GM18505 (cell line): ENCODE measurements around the gene ZNF778.
"Not testable (repeated sequence)": the region's sequence is repeated elsewhere in the genome, so short reads cannot be mapped to it uniquely, and the experiment has no call there.

Experiments
- ATAC-seq: cut with Tn5 transposase; IDR thresholded peaks from one replicate; pipeline ENCODE4 v1.9.1; 2021; ENCODE audit not compliant: unreplicated experiment
- POLR2A ChIP-seq: IDR thresholded peaks from 4 replicates; pipeline ENCODE4 v1.6.1; 2011; ENCODE audit warnings: borderline replicate concordance; ENCODE audit not compliant: insufficient read depth, insufficient read length; ENCODE audit errors: extremely low read depth

The ZNF778 gene

GRCh38 chr16:89175280-89176146, 42.0 kb upstream of the ZNF778 start:
- ATAC-seq, result no peak

GRCh38 chr16:89176147-89176690, 41.3 kb upstream of the ZNF778 start:
- no peak for ATAC-seq
- no peak for TF ChIP-seq POLR2A

More at GRCh38 chr16:89175280-89176146, 42.0 kb upstream of the ZNF778 start:
- no peak for TF ChIP-seq POLR2A

DNA sequence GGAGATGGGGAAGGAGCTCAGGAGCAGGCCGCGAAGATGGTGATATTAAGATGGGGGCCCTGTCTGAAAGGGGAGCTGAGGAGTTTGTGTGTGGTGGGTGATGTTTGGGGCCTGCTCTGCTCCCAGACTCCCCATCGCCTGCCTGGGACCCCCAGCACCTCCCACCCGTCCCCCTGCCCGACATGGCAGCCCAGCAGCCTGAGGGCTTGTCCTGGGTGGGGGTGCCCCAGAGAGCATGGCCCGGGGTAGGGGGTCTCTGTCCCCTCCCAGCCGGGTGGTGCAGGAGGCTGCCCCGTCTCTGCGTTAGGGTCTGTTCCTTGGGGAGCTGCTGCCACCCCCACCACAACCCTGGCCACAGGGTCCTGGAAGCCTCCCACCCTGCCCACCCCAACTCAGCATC, 40.8 kb upstream of the ZNF778 start:
- TF ChIP-seq POLR2A, result no peak
- ATAC-seq, result no peak

DNA sequence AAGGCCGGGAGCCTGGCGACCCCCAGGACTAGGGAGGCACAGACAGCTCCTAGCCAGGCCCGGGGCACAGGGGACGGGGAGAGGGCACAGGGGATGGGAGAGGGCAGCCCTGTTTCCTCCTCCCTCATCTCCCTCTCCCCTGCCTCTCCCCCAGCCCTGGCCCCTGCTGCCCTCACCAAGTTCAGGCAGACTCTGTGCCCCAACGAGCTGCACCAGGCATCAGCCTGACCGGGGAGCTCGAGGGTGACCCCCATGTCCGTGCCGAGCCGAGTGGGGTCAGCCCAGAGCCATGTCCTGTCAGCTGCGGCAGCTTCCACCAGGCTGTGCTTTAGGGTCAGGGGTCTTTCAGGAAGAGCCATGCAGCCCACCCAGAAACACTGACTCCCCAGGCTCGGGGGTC, 40.0 kb upstream of the ZNF778 start:
- no peak for ATAC-seq
- no peak for TF ChIP-seq POLR2A

GRCh38 chr16:89178453-89179147, 38.9 kb upstream of the ZNF778 start:
- TF ChIP-seq POLR2A, result no peak
- ATAC-seq, result no peak

DNA sequence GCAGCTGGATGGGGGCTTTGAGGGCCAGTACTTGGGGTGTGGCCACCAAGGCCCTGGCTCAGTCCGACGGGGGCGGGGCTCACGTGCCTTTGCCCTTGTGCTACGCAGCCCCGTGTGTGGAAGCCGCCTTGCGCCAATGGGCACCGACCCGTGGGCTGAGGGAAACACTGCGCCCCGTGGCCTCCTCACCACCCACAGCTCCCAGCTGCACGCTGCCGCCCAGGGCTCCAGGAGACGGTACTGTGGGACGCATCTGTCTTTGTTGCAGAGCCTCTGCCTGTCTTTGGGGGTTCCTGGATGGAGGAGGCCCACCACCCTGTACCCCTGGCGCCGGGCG, 38.4 kb upstream of the ZNF778 start:
- no peak for ATAC-seq
- no peak for TF ChIP-seq POLR2A

GRCh38 chr16:89179656-89180315, 37.7 kb upstream of the ZNF778 start:
- no peak for TF ChIP-seq POLR2A

GRCh38 chr16:89183463-89183862, 34.0 kb upstream of the ZNF778 start:
- no peak for TF ChIP-seq POLR2A
- no peak for ATAC-seq

More at GRCh38 chr16:89179656-89180315, 37.7 kb upstream of the ZNF778 start:
- ATAC-seq, result no peak

GRCh38 chr16:89183975-89184676, 33.4 kb upstream of the ZNF778 start:
- TF ChIP-seq POLR2A, result no peak
- ATAC-seq, result no peak

DNA sequence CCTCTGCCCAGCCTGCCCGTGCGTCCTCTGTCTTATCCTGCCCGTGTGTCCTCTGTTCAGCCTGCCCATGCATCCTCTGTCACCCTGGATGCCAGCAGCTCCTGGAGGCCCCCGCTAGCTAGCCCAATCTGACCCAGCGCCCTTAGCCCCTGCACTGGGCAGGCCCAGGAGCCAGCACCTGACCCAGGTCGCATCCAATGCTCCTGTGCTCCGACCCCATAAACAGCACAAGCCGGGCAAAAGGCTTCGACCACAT, 32.9 kb upstream of the ZNF778 start:
- ATAC-seq, result no peak
- no peak for TF ChIP-seq POLR2A

DNA sequence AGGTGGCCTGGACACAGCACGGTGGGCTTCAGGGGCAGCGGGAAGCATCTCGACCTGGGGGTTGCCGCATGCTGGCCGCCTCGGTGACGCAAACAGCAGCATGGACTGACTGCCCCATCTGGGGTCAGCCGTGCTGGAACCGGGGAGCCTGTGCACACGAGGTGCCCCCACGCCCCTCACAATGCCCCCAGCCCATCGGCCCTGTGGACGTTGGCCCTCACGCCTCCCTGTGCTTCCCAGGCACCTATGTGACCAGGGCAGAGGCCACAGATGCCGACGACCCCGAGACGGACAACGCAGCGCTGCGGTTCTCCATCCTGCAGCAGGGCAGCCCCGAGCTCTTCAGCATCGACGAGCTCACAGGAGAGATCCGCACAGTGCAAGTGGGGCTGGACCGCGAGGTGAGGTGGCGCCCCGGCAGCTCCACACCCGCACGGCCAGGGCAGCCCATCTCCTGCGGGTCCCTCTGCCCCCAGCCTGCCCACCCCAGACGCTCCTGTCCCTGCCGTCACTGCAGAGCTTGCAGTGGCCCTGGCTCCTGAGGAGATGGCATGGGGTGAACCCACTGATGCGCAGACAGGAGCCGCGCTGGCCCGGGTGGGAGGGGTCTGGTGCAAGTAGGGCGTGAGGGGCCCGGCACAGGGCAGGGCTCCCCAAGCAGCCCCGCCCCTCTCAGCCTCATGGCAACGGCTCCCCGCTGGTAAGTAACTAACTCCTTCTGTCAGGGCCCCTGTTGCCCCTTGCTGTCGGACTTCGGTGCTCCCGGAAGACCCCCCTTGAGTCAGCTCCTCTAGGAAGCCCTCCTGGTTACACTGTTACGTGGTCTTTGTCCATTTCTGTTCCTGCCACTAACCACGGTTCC, 32.3 kb upstream of the ZNF778 start:
- ATAC-seq, result no peak
- no peak for TF ChIP-seq POLR2A

GRCh38 chr16:89185887-89186592, 31.5 kb upstream of the ZNF778 start:
- not testable (repeated sequence) for ATAC-seq

DNA sequence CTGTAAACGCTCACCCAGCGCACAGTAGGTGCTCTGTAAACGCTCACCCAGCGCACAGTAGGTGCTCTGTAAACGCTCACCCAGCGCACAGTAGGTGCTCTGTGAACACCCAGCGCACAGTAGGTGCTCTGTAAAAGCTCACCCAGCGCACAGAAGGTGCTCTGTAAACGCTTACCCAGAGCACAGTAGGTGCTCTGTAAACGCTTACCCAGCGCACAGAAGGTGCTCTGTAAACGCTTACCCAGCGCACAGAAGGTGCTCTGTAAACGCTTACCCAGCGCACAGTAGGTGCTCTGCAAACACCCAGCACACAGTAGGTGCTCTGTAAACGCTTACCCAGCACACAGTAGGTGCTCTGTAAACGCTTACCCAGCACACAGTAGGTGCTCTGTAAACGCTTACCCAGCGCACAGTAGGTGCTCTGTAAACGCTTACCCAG, 30.9 kb upstream of the ZNF778 start:
- not testable (repeated sequence) for ATAC-seq
